HepG2 (cell line): ENCODE data around the gene CKLF. TPM values are rescaled to one million over a fixed set of nuclear protein-coding genes. Genes with fewer than 3 reads are reported as not detected.
A peak's percentile ranks its signal among the peaks of the same experiment; 100 is the strongest.

Source experiments
- BRCA1 ChIP-seq: sonication (generic); formaldehyde crosslinking; IDR thresholded peaks from 2 replicates; pipeline ENCODE4 v1.4.0; 2020; ENCODE audit warnings: missing genetic modification reagents
- GPBP1L1 ChIP-seq: sonication (generic); formaldehyde crosslinking; IDR thresholded peaks from 2 replicates; pipeline ENCODE4 v1.5.0; 2020; ENCODE audit warnings: mild to moderate bottlenecking, missing genetic modification reagents
- HMG20A ChIP-seq: IDR thresholded peaks from 2 replicates; pipeline ENCODE4 v1.6.1; 2016; ENCODE audit warnings: borderline replicate concordance
- KDM5B ChIP-seq: sonication (generic); formaldehyde crosslinking; IDR thresholded peaks from 2 replicates; pipeline ENCODE4 v1.4.0; 2020; ENCODE audit warnings: missing genetic modification reagents, mild to moderate bottlenecking, borderline replicate concordance
- MLX ChIP-seq: IDR thresholded peaks from 2 replicates; pipeline ENCODE4 v1.6.1; 2016
- SIN3A ChIP-seq: IDR thresholded peaks from 2 replicates; pipeline ENCODE4 v1.6.1; 2011; ENCODE audit warnings: low read depth, mild to moderate bottlenecking, control low read depth, low read length, borderline replicate concordance
- SMYD3 ChIP-seq: sonication (generic); formaldehyde crosslinking; IDR thresholded peaks from 2 replicates; pipeline ENCODE4 v1.8.1; 2023; ENCODE audit warnings: mild to moderate bottlenecking, missing genetic modification reagents
- SP5 ChIP-seq: IDR thresholded peaks from 2 replicates; pipeline ENCODE4 v1.6.1; 2016; ENCODE audit warnings: low read depth, borderline replicate concordance
- TFDP2 ChIP-seq: sonication (generic); formaldehyde crosslinking; IDR thresholded peaks from 2 replicates; pipeline ENCODE4 v1.4.0; 2020; ENCODE audit warnings: missing genetic modification reagents
- TMF1 ChIP-seq: sonication (generic); formaldehyde crosslinking; IDR thresholded peaks from 2 replicates; pipeline ENCODE4 v1.8.1; 2022; ENCODE audit warnings: low read depth, missing genetic modification reagents
- ZNF564 ChIP-seq: sonication (generic); formaldehyde crosslinking; IDR thresholded peaks from 2 replicates; pipeline ENCODE4 v1.8.1; 2023; ENCODE audit warnings: mild to moderate bottlenecking, missing genetic modification reagents
- ZNF7 ChIP-seq: IDR thresholded peaks from 2 replicates; pipeline ENCODE4 v1.6.1; 2016; ENCODE audit warnings: missing biosample characterization, missing genetic modification reagents
- ZNF788 ChIP-seq: sonication (generic); formaldehyde crosslinking; IDR thresholded peaks from 2 replicates; pipeline ENCODE4 v1.5.0; 2020; ENCODE audit warnings: mild to moderate bottlenecking, missing genetic modification reagents, borderline replicate concordance
- ZNF83 ChIP-seq: sonication (generic); formaldehyde crosslinking; IDR thresholded peaks from 2 replicates; pipeline ENCODE4 v1.4.0; 2020; ENCODE audit warnings: missing genetic modification reagents, mild to moderate bottlenecking, borderline replicate concordance
- polyA plus RNA-seq, 8 experiments: library from polyadenylated mRNA; depleted of rRNA in 3 of 8; stranded (reverse) in 7 of 8; unstranded in 1 of 8; fragments of >200 nt; fragmentation: Illumina TruSeq in 4 of 8; extraction: Trizol in 4 of 8; gene quantifications; 2 replicates each; pipeline versions ENCODE4 v1.2.1 to v1.2.3, GENCODE V29; 2011 to 2016; ENCODE audit warnings: low read depth in 4 of 8, missing spikeins in 1 of 8, mixed read lengths in 1 of 8; ENCODE audit not compliant: insufficient read depth in 1 of 8
- total RNA-seq, 5 experiments: library from RNA; depleted of rRNA; stranded (reverse); fragments of >200 nt; fragmentation: Illumina TruSeq; extraction: Trizol; gene quantifications; 2 replicates each; pipeline ENCODE4 v1.2.3, GENCODE V29; 2016; ENCODE audit warnings: low read depth in 1 of 5
- TF ChIP-seq, protein P1 (sequence below): sonication (generic); formaldehyde crosslinking; conservative IDR thresholded peaks from 2 replicates; pipeline ENCODE4 v1.4.0; 2020; ENCODE audit warnings: missing genetic modification reagents
- TF ChIP-seq, protein P2 (sequence below): fragments of 450-650 bp; IDR thresholded peaks from 2 replicates; pipeline ENCODE4 v1.6.1; 2016
- TF ChIP-seq, protein P3 (sequence below): IDR thresholded peaks from 2 replicates; pipeline ENCODE4 v1.6.1; 2016
- TF ChIP-seq, protein P4 (sequence below): sonication (generic); formaldehyde crosslinking; IDR thresholded peaks from 2 replicates; pipeline ENCODE4 v1.4.0; 2020; ENCODE audit warnings: missing genetic modification reagents

The CKLF gene
- total and polyA plus RNA-seq, 2 of the 13 experiments (the other 11 are each of a cell fraction or from before 2014, with no cell fraction given) = 120 to 167 TPM

- TF ChIP-seq ZNF564 (CRISPR knock-in tag) (peak; percentile 68; the same call in 1 of the 2 replicates), GPBP1L1 (CRISPR knock-in tag) (no peak), ZNF788 (CRISPR knock-in tag) (no peak), SP5 (CRISPR knock-in tag) (peak; percentile 19; the same call in 1 of the 2 replicates), ZNF83 (no peak), BRCA1 (CRISPR knock-in tag) (peak; percentile 48; the same call in 1 of the 2 replicates), ZNF7 (no peak), TMF1 (CRISPR knock-in tag) (no peak), SIN3A (peak; percentile 71; the same call in 1 of the 2 replicates), TFDP2 (CRISPR knock-in tag) (peak; percentile 89), HMG20A (no peak), KDM5B (CRISPR knock-in tag) (peak; percentile 92), MLX (CRISPR knock-in tag) (no peak), SMYD3 (CRISPR knock-in tag) (no peak)
- TF ChIP-seq, protein P1, sequence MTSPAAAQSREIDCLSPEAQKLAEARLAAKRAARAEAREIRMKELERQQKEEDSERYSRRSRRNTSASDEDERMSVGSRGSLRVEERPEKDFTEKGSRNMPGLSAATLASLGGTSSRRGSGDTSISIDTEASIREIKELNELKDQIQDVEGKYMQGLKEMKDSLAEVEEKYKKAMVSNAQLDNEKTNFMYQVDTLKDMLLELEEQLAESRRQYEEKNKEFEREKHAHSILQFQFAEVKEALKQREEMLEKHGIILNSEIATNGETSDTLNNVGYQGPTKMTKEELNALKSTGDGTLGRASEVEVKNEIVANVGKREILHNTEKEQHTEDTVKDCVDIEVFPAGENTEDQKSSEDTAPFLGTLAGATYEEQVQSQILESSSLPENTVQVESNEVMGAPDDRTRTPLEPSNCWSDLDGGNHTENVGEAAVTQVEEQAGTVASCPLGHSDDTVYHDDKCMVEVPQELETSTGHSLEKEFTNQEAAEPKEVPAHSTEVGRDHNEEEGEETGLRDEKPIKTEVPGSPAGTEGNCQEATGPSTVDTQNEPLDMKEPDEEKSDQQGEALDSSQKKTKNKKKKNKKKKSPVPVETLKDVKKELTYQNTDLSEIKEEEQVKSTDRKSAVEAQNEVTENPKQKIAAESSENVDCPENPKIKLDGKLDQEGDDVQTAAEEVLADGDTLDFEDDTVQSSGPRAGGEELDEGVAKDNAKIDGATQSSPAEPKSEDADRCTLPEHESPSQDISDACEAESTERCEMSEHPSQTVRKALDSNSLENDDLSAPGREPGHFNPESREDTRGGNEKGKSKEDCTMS = no peak
- TF ChIP-seq, protein P2, sequence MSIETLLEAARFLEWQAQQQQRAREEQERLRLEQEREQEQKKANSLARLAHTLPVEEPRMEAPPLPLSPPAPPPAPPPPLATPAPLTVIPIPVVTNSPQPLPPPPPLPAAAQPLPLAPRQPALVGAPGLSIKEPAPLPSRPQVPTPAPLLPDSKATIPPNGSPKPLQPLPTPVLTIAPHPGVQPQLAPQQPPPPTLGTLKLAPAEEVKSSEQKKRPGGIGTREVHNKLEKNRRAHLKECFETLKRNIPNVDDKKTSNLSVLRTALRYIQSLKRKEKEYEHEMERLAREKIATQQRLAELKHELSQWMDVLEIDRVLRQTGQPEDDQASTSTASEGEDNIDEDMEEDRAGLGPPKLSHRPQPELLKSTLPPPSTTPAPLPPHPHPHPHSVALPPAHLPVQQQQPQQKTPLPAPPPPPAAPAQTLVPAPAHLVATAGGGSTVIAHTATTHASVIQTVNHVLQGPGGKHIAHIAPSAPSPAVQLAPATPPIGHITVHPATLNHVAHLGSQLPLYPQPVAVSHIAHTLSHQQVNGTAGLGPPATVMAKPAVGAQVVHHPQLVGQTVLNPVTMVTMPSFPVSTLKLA = no peak
- TF ChIP-seq, protein P3, sequence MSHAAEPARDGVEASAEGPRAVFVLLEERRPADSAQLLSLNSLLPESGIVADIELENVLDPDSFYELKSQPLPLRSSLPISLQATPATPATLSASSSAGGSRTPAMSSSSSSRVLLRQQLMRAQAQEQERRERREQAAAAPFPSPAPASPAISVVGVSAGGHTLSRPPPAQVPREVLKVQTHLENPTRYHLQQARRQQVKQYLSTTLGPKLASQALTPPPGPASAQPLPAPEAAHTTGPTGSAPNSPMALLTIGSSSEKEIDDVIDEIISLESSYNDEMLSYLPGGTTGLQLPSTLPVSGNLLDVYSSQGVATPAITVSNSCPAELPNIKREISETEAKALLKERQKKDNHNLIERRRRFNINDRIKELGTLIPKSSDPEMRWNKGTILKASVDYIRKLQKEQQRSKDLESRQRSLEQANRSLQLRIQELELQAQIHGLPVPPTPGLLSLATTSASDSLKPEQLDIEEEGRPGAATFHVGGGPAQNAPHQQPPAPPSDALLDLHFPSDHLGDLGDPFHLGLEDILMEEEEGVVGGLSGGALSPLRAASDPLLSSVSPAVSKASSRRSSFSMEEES (CRISPR knock-in tag) = no peak
- TF ChIP-seq, protein P4, sequence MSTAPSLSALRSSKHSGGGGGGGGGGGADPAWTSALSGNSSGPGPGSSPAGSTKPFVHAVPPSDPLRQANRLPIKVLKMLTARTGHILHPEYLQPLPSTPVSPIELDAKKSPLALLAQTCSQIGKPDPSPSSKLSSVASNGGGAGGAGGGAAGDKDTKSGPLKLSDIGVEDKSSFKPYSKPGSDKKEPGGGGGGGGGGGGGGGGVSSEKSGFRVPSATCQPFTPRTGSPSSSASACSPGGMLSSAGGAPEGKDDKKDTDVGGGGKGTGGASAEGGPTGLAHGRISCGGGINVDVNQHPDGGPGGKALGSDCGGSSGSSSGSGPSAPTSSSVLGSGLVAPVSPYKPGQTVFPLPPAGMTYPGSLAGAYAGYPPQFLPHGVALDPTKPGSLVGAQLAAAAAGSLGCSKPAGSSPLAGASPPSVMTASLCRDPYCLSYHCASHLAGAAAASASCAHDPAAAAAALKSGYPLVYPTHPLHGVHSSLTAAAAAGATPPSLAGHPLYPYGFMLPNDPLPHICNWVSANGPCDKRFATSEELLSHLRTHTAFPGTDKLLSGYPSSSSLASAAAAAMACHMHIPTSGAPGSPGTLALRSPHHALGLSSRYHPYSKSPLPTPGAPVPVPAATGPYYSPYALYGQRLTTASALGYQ (CRISPR knock-in tag) = no peak
Measured at GRCh38 chr16:66549284-66550131, 2.9 kb upstream of the CKLF start, which contains the start of gene TK2 (continued).
